ENCODE measurements around the gene MOV10L1.

MOV10L1 gene

GRCh38 chr22:50208430-50208938 lies 118.7 kb downstream of the MOV10L1 start:
- no peak for DNase-seq

GRCh38 chr22:50208939-50209892 lies 119.4 kb downstream of the MOV10L1 start:
- DNase-seq, result no peak

GRCh38 chr22:50209893-50210292 lies 120.1 kb downstream of the MOV10L1 start:
- DNase-seq, result peak; percentile 74

- no peak for DNase-seq
Observed at GRCh38 chr22:50210378-50211139, 120.8 kb downstream of the MOV10L1 start.

GRCh38 chr22:50211147-50211546 lies 121.3 kb downstream of the MOV10L1 start:
- no peak for DNase-seq

Measured in activated T-cell treated with anti-CD3 and anti-CD28 coated beads, Interleukin-2, amount 50 U/mL, for 1 hour (primary cell).